ENCODE measurements around the gene SUGCT. TPM values are rescaled to one million over a fixed set of nuclear protein-coding genes. Genes with fewer than 3 reads are reported as not detected.
A peak's percentile ranks its signal among the peaks of the same experiment; 100 is the strongest.

Gene SUGCT
- total RNA-seq, 1 experiment from 2014 or later: 5.4 TPM

GRCh38 chr7:40796723-40797122 lies 661.9 kb downstream of the SUGCT start:
- H3K23me2 ChIP-seq (ENCODE audit: insufficient read length, low read depth, low read length, poor library complexity, severe bottlenecking): no peaks in the 10 kb centered on the region
- H2AK5ac ChIP-seq (ENCODE audit: insufficient read length, low read length): no peak overlapping the region
- H3K14ac ChIP-seq (ENCODE audit: insufficient read depth, low read length): no peak overlapping the region
- H3K27ac Mint-ChIP-seq: peak overlapping the region in 1 of 3 experiments; percentile 11; a peak in 2 of 7 replicates
- no peak overlapping the region for H4K91ac ChIP-seq (ENCODE audit: insufficient read length, low read depth, low read length)
- H2BK120ac ChIP-seq (ENCODE audit: low read depth, low read length, poor library complexity, severe bottlenecking): no peak overlapping the region
- H4K8ac ChIP-seq (replicated peaks; ENCODE audit: insufficient read length, low read depth, low read length): no peak overlapping the region
- no peak overlapping the region for H3T11ph ChIP-seq (ENCODE audit: low read length)
- no peak for DNase-seq
- no peak overlapping the region for H2BK12ac ChIP-seq (ENCODE audit: insufficient read length, low read depth, low read length)
- no peaks in the 10 kb centered on the region for H3K9me3 Mint-ChIP-seq
- H2BK5ac ChIP-seq (ENCODE audit: insufficient read length, low read length): no peak overlapping the region
- H3K23ac ChIP-seq (ENCODE audit: insufficient read length, low read depth, low read length): no peak overlapping the region
- no peak overlapping the region for H3K18ac ChIP-seq (ENCODE audit: insufficient read length, low read depth, low read length)
- H3K4me3 Mint-ChIP-seq: no peak overlapping the region
- peaks cover 5% of the 10 kb centered on the region; the same call in 1 of the 2 replicates for H3K4me1 ChIP-seq (ENCODE audit: insufficient read depth, low read length)
- H3K27ac ChIP-seq (ENCODE audit: insufficient read length, low read depth, low read length): no peak overlapping the region
- no peaks in the 10 kb centered on the region for H3K79me2 ChIP-seq (ENCODE audit: insufficient read depth, low read length)
- H3K27me3 ChIP-seq (ENCODE audit: insufficient read depth, low read length): no peaks in the 10 kb centered on the region
- H2BK15ac ChIP-seq (ENCODE audit: low read depth, low read length): no peak overlapping the region
- H3K9me3 ChIP-seq (ENCODE audit: control insufficient read depth, low read depth, low read length): no peaks in the 10 kb centered on the region
- H3K9ac ChIP-seq (ENCODE audit: extremely low read depth, insufficient read length, low read length): no peak overlapping the region
- H3K56ac ChIP-seq (ENCODE audit: insufficient read length, low read depth, low read length): no peak overlapping the region
- no peak overlapping the region for H2AFZ ChIP-seq (ENCODE audit: low read length)
- no peak for TF ChIP-seq CTCF (conservative IDR thresholded peaks at IDR 0.05)
- no peaks in the 10 kb centered on the region for H4K20me1 ChIP-seq (ENCODE audit: control insufficient read depth, insufficient read depth, insufficient read length)
- no peak overlapping the region for H3K4me2 ChIP-seq (ENCODE audit: insufficient read depth, insufficient read length, low read length)
- H4K5ac ChIP-seq (ENCODE audit: insufficient read length, low read depth, low read length): no peak overlapping the region
- H2BK20ac ChIP-seq (ENCODE audit: low read depth, low read length, poor library complexity, severe bottlenecking): no peak overlapping the region
- no peak overlapping the region for H3K4ac ChIP-seq (ENCODE audit: low read depth, low read length)
- H3K79me1 ChIP-seq (ENCODE audit: insufficient read depth, low read depth, low read length, poor library complexity, severe bottlenecking): no peaks in the 10 kb centered on the region
- H3K4me1 Mint-ChIP-seq: no peaks in the 10 kb centered on the region
- H3K27me3 Mint-ChIP-seq (ENCODE audit: low read depth): no peaks in the 10 kb centered on the region
- no CpG with 5 or more reads among the region's 1 CpG for WGBS (ENCODE audit: extremely low coverage, insufficient read length, low lambda C conversion rate)
- H3K36me3 Mint-ChIP-seq (ENCODE audit: insufficient read depth in 1 of 3, low read depth in 3 of 3): no peaks in the 10 kb centered on the region
